GM19043 (cell line): ENCODE measurements around the gene ZFP30.

Experiments used
- ATAC-seq: cut with Tn5 transposase; IDR thresholded peaks from one replicate; pipeline ENCODE4 v1.9.1; 2021; ENCODE audit warnings: low read depth; ENCODE audit not compliant: unreplicated experiment

The ZFP30 gene

GRCh38 chr19:37564624-37565369 is 90.5 kb downstream of the ZFP30 start:
- no peak for ATAC-seq
